Measurements from ENCODE around the gene IGFBPL1.
"Not testable (repeated sequence)": the region's sequence is repeated elsewhere in the genome, so short reads cannot be mapped to it uniquely, and the experiment has no call there.

Gene IGFBPL1, protein sequence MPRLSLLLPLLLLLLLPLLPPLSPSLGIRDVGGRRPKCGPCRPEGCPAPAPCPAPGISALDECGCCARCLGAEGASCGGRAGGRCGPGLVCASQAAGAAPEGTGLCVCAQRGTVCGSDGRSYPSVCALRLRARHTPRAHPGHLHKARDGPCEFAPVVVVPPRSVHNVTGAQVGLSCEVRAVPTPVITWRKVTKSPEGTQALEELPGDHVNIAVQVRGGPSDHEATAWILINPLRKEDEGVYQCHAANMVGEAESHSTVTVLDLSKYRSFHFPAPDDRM

GRCh38 chr9:38423973-38424843 is at the start of gene IGFBPL1:
Gene IGFBPL1, minus strand, starts transcription at chr9:38424454. Its CDS starts 30 bp downstream, at chr9:38424424.
- no peak for DNase-seq

- not testable (repeated sequence) for DNase-seq
Observed at GRCh38 chr9:38472583-38473249, 48.5 kb upstream of the IGFBPL1 start.

DNA sequence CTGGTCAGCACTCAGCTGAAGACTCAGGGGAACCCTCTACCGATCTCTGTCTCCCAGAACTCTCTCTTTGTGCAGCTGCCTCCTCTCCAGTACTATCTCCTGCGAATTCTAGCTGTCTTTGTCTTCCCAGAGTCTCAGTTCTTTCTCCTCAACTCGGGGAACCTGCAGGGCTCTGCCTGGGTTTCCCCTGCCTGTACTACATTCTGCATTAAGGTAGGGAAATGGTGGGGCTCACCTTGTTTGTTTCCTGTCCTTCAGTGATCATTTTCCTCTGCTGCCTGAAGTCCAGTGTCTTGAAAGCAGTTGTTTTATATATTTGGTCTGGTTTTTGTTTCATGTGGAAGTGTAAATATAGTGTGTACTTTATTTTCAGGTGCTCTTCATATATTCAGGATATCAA is 43.1 kb upstream of the IGFBPL1 start:
- DNase-seq = no peak

GRCh38 chr9:38453835-38454234 is 29.6 kb upstream of the IGFBPL1 start:
- DNase-seq = no peak

DNA sequence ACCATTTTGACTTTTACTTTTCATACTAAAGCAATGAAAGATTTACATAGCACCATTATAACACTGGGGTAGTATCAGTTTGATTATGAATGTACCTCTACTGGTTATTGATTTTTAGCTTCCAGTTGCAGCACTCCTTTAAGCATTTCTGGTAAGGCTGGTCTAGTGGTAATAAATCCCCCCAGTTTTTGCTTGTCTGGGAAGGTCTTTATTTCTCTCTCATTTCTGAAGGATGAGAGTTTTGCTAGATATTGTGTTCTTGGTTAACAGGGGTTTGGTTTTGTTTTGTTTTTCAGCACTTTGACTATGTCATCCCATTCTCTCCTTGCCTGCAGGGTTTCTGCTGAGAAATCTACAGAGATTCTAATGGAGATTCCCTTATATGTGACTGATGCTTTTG is 26.9 kb upstream of the IGFBPL1 start:
- no peak for DNase-seq

GRCh38 chr9:38447703-38448102 is 23.4 kb upstream of the IGFBPL1 start:
- no peak for DNase-seq

DNA sequence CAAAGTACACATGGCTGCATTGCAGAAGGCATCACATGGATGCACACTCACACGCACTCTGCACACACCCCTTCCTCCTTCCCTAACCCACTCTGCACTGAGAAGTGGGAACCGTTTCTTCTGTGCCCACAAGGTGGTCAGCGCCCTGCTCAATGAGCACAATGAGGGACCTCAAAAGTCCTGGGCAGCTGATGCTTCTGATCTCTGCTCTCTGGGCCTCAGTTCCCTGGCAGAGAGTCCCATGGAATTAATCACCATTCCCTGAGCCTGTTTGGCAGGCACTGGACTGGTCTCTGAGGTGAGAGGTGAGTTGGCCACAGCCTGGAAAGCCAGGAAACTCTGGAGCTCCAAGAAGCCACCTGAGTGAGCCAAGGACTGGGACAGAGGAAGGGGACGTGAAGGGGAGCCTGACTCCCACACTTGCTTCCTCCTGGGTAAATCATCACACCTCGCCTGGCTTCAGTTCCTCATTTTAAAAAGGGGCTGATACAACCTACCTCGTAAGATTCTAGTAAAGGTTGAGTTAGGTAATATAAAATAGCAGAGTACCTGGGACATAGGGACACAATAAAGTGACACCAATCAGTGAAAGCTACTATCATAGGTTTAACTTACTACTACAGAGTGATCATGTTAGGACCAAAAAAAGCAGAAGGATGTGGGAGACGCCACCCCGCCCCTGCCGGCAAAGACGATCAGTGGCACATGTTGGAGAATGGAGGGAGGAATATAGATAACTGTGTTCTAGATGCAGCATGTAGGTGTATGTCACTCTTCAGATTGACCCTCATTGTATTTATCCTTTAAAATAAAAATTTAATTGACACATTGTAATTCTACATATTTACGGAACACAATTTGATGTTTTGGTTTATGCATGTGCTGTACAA is 21.1 kb upstream of the IGFBPL1 start:
- DNase-seq = peak in 1 of 2 experiments; percentile 8

GRCh38 chr9:38443597-38443996 is 19.3 kb upstream of the IGFBPL1 start:
- no peak for DNase-seq

GRCh38 chr9:38443181-38443580 is 18.9 kb upstream of the IGFBPL1 start:
- no peak for DNase-seq

GRCh38 chr9:38442473-38443096 is 18.3 kb upstream of the IGFBPL1 start:
- DNase-seq = no peak

DNA sequence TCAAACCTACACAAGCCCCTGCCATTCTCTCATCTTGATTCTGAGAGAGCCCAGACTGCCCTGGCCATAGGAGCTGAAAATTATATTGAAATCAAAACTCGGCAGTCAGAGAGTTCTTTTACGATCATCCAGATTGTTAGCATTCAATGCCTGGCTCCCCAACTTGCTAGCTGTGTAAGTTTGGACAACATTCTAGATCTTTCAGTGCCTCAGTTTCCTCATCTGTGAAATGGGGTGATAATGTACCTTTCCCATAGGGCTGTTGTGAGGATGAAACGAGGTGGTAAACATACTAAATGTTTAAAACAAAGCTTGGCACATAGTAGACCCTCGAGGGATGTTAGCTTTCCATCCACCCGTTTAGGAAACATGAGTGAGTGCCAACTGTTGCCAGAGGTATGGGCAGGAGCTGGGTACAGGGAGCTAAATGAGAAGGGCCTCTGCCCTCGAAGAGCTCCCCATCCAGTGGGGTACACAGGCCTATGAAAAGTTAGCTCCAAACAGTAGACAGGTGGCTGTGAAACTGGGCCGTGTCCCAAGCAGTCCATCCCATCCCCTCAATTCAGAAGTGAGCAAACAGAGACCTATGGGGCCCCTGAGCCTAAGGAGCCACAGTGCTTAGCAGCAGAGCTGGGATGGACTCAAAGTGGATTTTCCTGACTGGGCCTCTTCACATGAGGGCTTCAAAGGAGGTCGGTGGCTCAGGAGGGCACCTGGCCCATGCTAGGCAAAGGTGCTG is 17.3 kb upstream of the IGFBPL1 start:
- DNase-seq = no peak

DNA sequence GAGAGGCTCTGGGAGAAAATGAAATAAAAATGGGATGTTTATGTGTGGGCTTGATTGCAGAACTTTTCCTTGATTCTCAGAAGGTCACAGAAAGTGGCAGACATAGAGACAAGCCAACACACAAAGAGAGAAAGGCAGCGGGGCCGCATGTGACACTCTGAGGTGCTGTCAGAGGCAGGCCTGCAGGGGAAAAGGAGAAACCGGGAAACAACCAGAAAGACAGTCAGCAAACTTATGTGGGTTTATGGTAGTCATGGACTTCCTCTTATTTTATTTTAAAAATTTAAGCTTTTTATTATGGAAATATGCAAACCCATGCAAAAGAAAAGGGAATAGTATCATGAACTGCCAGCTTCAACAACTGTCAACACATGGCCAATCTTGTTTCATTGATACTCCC is 16.3 kb upstream of the IGFBPL1 start:
- DNase-seq = no peak

DNA sequence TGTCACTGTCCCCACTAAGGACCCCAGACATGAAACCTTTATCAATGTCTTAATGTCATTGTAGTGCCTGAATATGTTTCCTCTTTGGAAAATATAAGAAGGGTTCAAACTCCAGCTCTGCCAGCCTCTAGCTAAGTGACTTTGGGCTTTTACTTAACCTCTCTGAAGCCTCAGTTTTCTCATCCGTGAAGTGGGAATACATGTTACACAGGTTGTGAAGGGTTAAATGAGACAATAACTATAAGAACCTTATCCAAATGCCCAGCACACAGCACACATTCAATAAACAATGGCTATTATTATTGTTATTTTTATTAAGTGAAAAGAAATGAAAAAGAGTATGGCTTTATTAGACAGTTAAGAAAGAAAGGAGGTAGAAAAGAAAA is 15.7 kb upstream of the IGFBPL1 start:
- DNase-seq = no peak

- no peak for DNase-seq
Observed at GRCh38 chr9:38439291-38439915, 15.1 kb upstream of the IGFBPL1 start.

DNA sequence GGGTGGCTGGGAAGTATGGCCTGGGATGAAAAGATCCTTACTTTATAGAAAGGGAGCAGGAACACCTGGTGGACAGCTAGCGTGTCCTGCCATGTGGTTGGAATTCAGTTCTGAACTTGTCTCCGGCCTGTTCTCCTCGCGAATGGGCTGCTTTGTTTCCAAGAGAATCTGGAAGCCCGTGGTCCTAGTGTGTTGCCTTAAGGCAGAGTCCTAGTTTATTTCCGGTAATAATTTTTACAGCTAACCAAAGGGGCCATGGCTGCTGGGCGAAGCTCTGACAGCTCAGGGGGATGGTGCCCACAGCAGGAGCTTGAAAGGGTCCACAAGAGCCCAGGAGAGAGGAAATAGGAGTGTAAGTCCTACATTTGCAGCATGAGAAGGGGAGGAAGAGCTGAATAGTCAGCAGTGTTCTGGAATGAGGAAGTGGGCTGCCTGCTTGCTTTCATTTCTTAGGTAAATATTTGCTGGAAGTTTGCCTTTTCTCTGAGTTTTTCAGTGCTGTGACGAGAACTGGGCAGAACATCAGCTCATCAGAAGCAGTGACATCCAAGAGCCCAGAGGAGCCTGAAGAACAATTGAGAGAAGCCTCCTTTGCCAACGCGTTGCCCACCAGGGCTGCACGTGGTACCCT is 13.1 kb upstream of the IGFBPL1 start:
- DNase-seq = no peak

DNA sequence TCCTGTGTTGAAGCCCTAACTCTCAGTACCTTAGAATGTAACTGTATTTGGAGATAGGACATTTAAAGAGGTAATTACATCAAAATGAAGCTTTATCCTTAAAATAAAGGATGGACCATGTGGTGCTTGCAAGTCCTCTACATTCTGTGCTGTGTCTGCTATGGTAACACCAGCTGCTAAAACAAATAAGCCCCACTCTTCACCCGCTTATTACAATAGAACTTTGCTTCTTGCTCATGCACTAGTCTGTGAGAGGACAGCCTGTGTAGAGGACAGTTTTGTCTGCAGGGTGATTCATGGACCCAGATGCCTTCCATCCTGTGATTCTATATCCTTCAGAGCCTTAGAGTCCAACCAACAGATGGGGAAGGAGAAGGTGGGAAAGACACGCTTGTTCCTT is 12.5 kb upstream of the IGFBPL1 start:
- no peak for DNase-seq

GRCh38 chr9:38435521-38435920 is 11.3 kb upstream of the IGFBPL1 start:
- DNase-seq = no peak

- DNase-seq = no peak
Observed at GRCh38 chr9:38434853-38435252, 10.6 kb upstream of the IGFBPL1 start.

DNA sequence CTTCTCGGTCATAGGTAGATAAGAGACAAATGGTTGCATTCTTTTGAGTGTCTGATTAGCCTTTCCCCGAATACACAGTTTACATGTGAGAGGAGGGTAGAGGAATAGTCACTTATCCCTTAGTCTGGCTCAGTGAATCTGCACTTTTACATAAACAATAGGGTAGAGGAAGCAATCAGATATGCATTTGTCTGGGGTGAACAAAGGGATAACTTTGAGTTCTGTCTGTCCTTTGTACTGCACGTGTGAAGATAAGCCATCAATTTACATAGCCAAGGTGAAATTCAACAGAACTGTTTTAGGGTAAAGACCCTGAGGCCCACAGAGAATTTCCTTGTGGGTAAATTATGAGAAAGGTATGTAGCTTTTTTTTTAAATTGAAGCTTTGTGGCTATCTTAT is 10.1 kb upstream of the IGFBPL1 start:
- DNase-seq = no peak

- DNase-seq = peak; percentile 23 to 27
Observed at GRCh38 chr9:38432922-38433510, 8.8 kb upstream of the IGFBPL1 start.

Data from AML-193 (cell line).